H4 (cell line): ENCODE data around the gene KLHL41. TPM values are rescaled to one million over a fixed set of nuclear protein-coding genes. Genes with fewer than 3 reads are reported as not detected.
A peak's percentile ranks its signal among the peaks of the same experiment; 100 is the strongest.
"Not testable (repeated sequence)": the region's sequence is repeated elsewhere in the genome, so short reads cannot be mapped to it uniquely, and the experiment has no call there.

Experiments
- DNase-seq: peaks from one replicate; pipeline ENCODE4 v3.0.0-alpha.2; 2015; ENCODE audit warnings: low spot score
- total RNA-seq: library from RNA; depleted of rRNA; stranded (reverse); fragments of >200 nt; shearing (Covaris generic); gene quantifications from 2 replicates; pipeline ENCODE4 v1.2.3, GENCODE V29; 2014

Gene KLHL41
- total RNA-seq, 1 experiment from 2014 or later = 0.23 TPM

- DNase-seq = no peak
These were observed 453 bp downstream of the KLHL41 start for GRCh38 chr2:169509955-169510354.

- DNase-seq = no peak
These were observed 994 bp downstream of the KLHL41 start for GRCh38 chr2:169510496-169510895.

GRCh38 chr2:169511818-169512217 lies 2.3 kb downstream of the KLHL41 start:
- DNase-seq = no peak

GRCh38 chr2:169512525-169512924 lies 3.0 kb downstream of the KLHL41 start:
- no peak for DNase-seq

DNA sequence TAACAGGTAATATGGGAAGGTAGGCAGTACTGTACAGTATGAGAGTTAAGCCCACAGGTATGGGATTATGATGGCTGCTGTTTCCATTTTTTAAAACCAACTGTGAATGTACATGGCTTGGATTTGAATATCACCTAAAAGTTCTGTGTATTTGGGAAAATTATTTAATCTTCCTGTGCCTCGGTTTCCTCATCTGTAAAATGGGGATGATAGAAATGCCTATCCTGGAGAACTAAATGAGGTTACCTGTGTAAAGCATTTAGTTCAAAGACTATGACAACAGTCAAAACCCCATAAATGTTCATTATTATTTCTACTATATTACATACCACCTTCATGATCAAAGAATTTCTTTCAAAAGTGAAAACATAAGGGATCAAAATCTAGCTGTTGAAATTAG lies 3.6 kb downstream of the KLHL41 start:
- no peak for DNase-seq

DNA sequence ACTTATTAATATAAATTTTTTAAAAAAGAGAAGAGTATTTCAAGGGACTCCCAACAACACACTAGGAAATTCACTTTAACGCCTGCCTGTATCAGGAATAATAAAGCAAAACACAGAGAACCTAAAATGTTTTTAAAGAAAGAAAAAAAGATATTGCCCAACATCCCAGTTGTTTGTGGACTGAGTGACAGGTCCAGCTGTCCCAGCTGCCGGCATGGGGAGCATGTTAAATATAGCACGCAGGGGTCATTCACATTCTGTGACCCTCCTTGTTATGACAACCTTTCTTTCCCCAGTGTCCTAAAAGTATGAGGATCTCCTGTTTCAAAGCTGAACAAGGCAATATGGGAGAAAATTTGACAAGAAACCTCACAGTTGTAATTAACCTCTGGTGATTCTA lies 4.4 kb downstream of the KLHL41 start:
- DNase-seq = no peak

DNA sequence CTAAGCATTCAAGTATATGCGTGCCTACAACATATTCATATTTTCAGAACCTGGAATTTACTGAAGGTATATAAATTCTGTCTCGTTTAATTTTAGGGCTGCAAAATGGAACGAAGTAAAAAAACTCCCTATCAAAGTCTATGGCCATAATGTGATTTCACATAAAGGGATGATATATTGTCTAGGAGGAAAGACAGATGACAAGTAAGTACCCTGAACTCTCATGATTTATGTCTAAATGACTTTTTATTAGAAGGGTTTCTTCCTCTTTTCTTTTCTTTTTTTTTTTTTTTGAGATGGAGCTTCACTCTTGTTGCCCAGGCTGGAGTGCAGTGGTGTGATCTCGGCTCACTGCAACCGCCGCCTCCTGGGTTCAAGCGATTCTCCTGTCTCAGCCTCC lies 5.3 kb downstream of the KLHL41 start:
- DNase-seq = not testable (repeated sequence)

GRCh38 chr2:169516488-169516995 lies 7.0 kb downstream of the KLHL41 start:
- not testable (repeated sequence) for DNase-seq

GRCh38 chr2:169520896-169521295 lies 11.4 kb downstream of the KLHL41 start:
- no peak for DNase-seq

DNA sequence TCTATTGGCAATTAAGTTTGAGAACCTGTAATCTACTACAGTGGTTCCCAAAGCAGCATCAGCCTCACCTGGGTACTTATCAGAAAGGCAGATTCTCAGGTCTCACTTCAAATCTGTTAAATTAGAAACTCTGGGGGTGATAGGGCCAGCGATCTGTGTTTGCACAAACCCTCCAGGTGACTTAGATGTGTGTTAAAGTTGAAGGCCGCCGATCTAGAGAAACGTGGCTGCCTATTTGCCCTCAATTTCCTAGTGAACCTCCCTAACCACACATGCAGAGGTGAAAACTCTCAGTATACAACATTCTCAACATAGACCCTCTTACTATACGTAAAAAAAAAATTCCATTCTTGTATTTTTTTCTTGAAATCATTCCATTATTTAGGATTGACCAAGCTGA lies 14.2 kb downstream of the KLHL41 start:
- DNase-seq = no peak

DNA sequence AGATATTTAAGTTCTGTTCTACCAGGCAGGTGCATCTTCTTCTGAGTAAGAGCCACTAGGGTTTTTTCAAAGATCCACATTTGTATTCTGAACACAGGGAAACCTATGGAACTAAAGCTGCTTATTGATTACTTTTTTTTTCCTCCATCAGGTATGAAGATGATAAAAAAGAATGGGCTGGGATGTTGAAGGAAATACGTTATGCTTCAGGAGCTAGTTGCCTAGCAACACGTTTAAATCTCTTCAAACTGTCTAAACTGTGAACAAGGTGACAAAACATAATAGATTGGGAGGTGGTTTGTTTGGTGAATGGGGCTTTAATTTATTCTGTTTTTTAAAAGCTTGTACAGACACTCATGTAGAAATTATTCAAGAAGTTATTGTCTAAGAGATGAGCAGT lies 15.9 kb downstream of the KLHL41 start:
- no peak for DNase-seq

- DNase-seq = no peak
These were observed 16.9 kb downstream of the KLHL41 start for GRCh38 chr2:169526451-169526850.

- DNase-seq = peak; percentile 41
These were observed 18.8 kb downstream of the KLHL41 start for GRCh38 chr2:169528271-169528701.

DNA sequence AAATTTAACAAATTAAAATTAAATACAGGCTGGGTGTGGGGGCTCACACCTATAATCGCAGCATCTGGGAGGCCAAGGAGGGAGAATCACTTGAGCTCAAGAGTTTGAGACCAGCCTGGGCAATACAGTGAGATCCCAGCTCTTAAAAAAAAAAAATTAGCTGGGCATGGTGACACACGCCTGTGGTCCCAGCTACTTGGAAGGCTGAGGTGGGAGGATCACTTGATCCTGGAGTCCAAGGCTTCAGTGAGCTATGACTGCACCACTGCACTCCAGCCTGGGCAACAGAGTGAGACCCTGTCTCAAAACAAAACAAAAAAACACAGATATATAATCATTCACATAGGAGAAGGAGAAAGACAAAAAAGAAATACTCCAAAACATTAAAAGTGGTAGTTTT lies 30.0 kb downstream of the KLHL41 start:
- not testable (repeated sequence) for DNase-seq

GRCh38 chr2:169540146-169540545 lies 30.6 kb downstream of the KLHL41 start:
- DNase-seq = no peak

DNA sequence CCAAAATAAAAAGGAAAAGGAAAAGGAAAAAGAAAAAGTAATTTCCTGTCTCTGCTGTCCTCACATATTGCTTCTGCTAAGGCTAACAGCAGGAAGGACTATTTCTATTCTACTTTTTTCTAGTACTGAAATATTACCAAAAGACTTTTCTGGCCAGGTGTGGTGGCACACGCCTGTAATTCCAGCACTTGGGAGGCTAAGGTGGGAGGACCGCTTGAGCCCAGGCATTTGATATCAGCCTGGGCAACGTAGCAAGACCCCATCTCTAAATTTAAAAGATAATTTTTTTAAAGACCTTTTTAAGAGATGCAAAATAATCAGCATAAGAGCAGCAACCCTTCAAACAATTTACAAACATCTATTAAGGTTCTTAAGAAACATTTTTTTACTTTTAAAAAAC lies 32.9 kb downstream of the KLHL41 start:
- DNase-seq = no peak

GRCh38 chr2:169546756-169547155 lies 37.3 kb downstream of the KLHL41 start:
- DNase-seq = no peak

DNA sequence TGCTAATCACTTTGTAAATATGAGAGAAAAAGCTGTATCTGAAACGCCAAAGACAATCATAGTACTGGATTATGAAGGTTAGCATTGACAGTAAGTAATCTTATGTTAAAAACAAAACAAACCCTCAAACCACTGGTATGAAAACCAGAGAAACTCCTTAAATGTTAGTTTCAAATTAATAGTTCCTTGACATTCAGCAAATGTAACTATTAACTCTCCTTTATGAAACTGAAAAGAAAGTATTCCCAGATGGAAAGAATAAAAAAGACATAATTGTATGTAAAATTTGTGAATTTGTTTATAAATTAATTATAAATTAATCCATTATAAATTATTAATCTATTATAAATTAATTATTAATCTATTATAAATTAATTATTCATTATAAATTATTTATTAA lies 51.9 kb downstream of the KLHL41 start:
- DNase-seq = no peak

- DNase-seq = not testable (repeated sequence)
These were observed 52.6 kb downstream of the KLHL41 start for GRCh38 chr2:169562084-169562483.

- DNase-seq = no peak
These were observed 53.0 kb downstream of the KLHL41 start for GRCh38 chr2:169562519-169562918.

- no peak for DNase-seq
These were observed 56.2 kb downstream of the KLHL41 start for GRCh38 chr2:169565686-169566085.

GRCh38 chr2:169569948-169570347 lies 60.4 kb downstream of the KLHL41 start:
- no peak for DNase-seq

- not testable (repeated sequence) for DNase-seq
These were observed 61.2 kb downstream of the KLHL41 start for GRCh38 chr2:169570752-169571151.

- no peak for DNase-seq
These were observed 62.1 kb downstream of the KLHL41 start for GRCh38 chr2:169571571-169571970.
